Pulmonary artery endothelial cell (primary cell): ENCODE results near the gene ARHGAP44. TPM values are rescaled to one million over a fixed set of nuclear protein-coding genes. Genes with fewer than 3 reads are reported as not detected.

Source experiments
- DNase-seq: peaks from one replicate; pipeline ENCODE4 v3.0.0-alpha.2; 2011; ENCODE audit warnings: low read depth, low spot score
- total RNA-seq: library from RNA; depleted of rRNA; stranded (reverse); fragments of >200 nt; gene quantifications from 2 replicates; pipeline ENCODE4 v1.2.3, GENCODE V29; 2014

ARHGAP44 gene
- total RNA-seq, 1 donor from 2014 or later, result 0.53 TPM

DNA sequence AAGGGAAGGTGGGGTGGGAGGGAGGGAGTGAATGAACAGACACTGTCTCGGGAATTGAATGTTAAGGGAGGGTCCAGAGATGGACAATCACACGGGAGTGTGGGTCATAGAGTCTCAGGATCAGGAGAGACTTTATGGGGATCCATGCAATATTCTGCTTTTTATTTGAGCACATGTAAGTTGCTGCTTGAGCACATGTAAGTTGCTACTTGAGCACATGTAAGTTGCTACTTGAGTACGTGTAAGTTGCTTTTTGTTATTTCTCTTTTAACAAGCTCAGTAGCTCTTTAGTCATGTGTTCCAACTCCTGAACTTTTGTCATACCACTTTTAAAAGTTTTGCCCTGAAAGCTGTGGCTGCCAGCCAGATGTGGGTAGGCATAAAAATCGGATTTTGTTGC is 110.3 kb downstream of the ARHGAP44 start:
- DNase-seq, result no peak

DNA sequence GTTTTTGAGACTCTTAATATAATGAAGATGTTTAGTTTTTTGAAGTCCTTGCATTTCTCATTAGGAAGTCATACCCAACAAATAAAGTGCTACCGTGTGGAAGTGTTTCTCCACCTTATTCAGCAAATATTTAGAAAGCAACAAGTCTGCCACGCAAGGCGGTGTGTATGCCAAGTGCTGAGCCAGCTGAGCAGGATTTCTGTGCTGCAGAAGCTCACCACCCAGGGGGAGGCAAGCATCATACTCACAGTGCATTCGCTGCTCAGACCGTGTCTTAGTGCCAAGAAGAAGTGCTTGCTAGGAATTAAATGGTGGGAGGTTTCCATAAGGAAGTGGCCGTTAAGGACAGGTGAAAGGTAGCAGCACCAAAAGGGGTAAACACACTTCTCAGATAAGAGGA is 111.2 kb downstream of the ARHGAP44 start:
- DNase-seq, result no peak

DNA sequence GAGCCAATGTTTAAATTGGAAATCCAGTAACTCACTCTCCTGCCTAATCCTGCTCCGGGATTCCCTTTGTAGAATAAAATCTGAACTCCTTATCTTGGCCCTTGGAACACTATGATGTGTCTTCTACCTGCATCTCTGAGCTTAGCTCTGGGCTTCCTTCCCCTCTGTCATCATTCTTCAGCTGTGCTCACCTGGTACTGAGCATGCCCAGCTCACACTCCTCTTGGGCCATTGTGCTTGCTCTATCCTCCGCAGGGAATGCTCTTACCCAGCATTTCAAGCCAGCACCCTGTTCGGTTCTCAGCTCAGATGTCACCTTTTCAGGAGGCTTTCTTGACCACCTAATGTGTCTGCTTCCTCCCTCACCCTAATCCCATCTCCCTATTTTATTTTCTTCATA is 112.7 kb downstream of the ARHGAP44 start:
- no peak for DNase-seq

DNA sequence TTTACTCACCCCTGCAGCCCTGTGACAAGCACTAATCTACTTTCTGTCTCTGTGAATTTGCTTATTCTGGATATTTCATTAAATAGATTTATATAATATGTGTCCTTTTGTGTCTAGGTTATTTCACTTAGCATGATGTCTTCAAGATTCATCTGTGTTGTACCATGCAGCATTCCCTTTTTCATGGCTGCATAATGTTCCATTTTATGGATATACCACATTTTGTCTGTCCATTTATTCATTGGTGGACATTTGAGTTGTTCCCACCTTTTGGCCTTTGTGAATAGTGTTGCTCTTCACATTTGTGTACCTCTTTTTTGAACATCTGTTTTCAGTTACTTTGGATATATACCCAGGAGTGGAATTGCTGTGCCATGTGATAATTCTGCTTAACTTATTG is 118.2 kb downstream of the ARHGAP44 start:
- no peak for DNase-seq

DNA sequence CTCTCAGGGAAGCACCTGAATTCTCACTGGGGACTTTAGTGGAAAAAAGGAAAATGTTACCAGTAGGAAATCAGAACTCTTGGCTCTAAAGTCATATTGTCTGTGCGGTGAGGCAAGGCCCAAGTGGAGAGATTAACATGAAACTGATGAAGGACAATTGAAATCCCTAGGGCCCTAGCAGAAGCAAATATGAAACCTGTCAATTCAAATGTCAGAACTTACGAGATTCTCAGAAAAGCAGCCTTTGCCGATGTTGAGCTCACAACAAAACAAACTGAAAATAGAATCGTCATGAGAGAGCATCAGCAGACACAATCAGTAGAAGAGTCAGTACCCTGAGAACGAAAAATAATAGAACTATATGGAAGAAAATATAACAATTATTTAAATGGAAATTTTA is 119.7 kb downstream of the ARHGAP44 start:
- DNase-seq, result no peak

DNA sequence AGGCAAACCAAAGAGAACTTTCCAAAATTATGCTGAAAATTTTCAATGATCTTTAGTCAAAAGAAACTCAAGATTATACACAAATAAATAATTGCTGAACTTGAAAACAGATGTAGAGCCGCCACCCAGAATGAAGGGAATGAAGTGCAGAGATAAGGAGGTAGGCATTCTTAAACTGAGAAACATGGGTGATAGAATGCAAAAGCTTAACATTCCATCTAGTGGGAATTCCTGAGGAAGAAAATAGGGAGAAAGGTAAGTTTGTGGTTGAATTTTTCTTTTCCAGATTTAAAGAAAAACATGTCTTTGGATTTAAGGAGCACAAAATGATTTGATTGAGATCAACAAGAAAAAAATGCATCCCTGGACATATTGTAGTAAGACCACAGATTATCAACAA is 120.2 kb downstream of the ARHGAP44 start:
- DNase-seq, result no peak

DNA sequence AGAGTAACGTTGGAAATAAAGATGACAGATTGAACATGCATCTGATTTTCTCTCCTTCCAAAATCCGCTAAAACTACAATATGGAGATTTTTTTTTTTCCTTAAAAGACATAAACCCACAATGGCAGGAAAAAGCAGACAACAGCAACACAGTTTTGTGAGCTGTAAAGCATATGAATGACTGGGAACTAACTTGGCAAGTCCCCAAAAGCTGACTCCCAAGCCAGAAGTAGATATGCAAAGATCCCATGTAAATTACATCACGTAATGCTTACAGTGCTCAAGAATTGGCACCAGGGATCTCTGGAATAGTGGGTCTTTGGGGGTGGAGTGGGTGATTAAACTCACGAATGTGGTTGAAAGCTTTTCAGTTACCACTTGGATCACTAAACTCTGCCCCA is 121.9 kb downstream of the ARHGAP44 start:
- DNase-seq, result no peak

DNA sequence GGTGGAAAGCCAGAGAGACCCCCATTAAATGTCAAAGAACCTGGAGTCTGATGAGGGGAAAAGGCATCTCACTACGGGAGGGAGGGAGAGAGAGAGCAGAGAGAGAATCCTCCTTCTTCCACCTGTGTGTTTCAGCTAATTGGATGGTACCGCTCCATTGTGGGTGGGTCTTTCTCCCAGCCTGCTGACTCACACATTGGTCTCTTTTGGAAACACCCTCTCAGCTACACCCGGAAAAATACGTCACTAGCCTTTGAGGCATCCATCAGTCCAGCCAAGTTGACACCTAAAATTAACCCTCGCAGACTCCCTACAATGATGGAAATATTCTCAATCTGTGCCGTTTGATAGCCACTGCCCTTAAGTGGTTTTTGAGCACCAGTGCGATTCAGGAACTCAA is 128.1 kb downstream of the ARHGAP44 start:
- no peak for DNase-seq

DNA sequence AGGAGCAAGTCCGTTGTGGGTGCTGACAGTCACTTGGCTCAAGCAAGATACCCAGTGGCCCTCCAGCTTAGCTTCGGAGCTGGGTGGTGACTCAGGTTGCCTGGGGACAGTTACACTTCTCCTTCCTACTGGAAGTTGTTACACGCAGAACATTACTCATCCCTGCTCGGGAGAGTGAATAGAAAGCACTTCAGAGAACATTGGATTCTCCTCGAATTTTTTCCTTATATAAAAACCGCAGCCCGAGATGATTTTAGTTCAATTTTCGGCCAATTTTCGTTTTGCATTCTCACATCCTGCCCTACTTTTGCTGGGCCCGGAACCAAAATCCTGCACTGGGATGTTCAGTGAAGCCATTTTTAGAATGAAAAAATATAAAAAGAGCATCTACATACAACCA is 128.8 kb downstream of the ARHGAP44 start:
- DNase-seq, result no peak

DNA sequence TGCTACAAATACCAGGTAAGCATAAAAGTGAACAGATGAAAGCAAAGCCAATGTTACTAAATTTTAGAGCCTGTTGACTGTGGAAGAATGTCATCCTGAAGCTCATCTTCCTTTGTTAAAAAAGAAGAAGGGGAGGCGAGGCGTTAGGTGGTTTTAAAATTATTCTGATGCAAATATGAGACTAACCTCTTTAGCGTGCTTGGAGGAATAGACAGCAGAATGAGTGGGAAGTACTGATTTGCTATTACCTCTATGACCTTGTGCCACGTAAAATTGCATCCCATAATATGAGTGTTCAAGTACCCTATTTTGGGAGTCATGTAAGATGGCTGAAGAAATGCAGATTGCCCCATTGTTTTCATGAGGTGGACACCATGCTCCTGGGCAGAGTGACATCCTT is 132.8 kb downstream of the ARHGAP44 start:
- DNase-seq, result no peak

DNA sequence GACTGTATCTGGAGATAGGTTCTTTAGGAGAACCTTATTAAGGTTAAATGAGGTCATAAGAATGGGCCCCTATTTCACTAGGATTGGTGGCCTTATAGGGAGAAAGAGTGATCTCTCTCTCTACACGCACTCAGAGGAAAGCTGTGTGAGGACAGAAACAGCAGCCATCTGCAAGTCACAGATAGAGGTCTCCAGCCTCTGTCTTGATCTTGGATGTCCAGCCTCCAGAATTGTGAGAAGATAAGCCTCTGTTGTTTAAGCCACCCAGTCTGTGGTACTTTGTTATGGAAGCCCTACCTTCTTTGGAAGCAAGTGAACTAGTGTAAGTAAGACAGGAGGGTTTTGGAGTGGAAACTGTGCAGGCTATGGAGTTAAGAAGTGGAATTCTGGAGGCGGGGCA is 135.3 kb downstream of the ARHGAP44 start:
- DNase-seq, result no peak

DNA sequence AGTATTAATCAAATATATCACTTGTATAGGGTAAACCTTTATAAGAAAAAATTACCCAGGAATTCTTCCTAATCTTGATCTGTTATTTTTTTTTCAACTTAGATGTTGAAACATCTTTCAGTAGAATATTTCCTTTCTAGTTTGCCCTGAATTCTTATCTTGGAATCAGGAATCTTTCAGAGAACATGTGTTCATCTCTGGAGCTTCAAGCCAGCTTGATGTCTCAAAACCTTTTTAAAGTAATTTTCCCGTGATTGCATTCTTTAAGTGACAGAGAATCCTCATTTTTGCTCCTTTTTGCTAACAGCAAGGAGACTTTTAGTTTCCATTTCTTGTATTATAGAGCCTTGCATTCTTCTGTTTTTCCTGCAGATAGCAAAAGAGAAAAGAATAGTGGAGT is 137.7 kb downstream of the ARHGAP44 start:
- no peak for DNase-seq

DNA sequence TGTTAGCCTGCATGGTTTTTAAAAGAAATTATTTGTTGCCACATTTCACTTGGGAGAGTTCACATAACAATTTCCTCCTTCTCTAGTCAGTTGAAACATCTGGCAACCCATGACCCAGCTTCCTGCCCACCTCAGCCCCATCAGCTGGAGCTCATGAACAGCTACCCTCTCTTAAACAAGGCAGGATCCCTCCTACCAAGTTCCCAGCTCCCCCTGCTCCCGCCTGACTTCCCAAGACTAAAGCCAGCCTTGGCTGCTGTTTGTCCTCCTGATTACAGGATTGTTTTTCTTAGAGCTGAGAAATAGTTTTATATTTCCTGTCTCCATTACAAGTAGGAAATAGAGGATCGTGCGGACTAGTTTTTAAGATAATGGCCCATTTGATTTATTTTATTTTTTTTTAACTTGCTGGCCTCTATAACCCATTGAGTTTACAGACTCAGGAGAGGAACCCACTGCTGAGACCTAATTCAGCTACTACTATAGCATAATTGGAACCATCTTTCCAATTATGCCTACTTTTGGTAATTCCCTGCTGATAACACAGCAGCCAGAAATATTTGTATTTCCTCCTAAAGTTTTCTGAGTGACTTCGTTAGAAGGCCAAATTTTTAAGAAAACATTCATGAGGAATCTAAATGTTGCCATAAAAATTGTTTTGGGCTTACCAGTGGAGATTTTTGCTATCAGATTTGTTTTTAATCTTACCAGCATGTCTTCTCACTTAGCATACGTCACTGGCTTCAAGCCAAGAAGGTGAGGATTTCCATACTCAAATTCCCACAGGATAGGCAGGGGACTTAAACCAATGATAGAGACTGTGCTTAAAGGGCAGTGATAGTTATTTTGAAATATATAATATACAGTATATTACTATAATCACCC is 138.5 kb downstream of the ARHGAP44 start:
- no peak for DNase-seq

DNA sequence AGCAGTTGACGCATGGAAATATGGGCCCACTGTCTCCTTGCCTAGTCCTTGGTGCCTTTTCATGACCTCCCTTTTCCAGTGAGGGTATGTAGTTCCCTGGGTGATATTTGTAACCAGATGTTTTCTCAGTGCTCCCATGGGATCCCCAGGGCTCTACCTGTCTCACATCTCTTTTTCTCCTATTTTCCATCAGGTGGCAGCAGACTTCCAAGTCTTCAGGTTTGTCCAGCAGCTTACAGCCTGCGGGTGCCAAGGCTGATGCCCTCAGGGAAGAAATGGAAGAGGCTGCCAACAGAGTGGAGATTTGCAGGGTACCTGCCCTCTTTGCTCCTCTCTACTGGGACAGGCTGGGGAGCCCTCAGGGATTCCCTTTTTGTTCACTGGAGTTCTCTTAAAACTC is 139.4 kb downstream of the ARHGAP44 start:
- DNase-seq, result no peak

DNA sequence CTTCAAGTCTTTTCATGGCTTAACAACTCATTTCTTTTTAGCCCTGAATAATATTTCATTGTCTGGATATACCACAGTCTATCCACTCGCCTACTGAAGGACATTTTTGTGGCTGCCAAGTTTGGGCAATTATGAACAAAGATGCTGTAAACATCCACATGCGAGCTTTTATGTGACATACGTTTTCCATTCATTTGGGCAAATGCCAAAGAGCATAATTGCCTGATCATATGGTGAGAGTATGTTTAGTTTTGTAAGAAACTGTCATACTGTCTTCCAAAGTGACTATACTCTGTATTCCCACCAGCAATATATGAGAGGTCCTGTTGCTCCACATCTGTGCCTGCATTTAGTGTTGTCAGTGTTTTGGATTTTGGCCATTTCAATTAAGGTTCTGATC is 147.2 kb downstream of the ARHGAP44 start:
- DNase-seq, result no peak

DNA sequence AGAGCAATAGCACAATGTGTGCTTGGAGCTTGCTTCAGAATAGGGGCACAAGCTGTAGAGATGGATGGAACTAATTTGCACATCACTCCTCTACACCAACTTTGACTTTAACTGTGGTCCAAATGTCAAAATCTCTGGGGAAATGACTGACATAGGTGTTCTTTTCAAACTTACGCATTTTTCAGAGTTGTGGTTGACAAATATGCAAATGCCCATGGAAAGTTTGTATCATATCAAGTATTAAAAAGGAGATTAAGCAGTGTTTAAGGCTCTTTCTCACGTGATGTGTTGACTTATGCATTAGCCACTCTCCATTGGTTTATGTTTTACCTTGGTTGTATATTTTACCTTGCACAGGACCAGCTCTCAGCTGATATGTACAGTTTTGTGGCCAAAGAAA is 151.4 kb downstream of the ARHGAP44 start:
- no peak for DNase-seq

DNA sequence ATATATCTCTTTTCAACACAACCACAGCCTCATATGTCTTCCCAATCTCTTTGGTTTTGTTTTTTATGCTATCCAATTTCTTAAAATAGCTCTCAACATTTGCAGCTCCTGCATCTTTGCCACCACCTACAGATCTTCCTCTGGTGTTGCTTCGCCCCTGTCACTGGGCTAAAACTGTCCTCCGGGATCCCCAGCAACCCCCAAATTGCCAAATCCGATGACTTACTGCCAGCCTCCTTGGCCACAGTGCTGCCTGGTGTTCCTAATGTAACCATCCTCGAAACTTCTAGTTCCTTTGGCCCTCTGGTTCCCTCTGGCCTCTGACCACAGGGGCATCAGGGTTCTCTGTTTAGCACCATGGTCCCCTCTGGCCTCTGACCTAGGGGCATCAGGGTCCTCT is 157.7 kb downstream of the ARHGAP44 start:
- DNase-seq, result no peak

DNA sequence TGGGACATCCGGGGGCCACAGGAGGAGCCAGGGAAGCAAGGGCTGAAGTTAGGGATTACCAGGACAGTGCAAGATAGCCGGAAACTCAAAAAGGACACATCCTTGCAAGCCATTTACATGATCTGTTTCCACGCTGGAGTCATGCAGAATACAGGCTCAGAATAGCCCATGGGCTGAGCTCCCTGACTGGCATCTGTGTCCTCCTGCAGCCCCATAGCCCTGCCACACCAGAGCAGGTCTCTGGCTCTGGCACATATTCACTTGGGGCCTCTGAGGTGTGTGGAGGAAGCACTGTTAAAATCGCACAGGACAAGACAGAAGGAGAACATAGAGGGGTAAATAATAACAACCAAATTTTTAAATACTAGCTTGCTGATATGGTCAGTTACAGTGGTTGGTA is 162.7 kb downstream of the ARHGAP44 start:
- DNase-seq, result no peak

DNA sequence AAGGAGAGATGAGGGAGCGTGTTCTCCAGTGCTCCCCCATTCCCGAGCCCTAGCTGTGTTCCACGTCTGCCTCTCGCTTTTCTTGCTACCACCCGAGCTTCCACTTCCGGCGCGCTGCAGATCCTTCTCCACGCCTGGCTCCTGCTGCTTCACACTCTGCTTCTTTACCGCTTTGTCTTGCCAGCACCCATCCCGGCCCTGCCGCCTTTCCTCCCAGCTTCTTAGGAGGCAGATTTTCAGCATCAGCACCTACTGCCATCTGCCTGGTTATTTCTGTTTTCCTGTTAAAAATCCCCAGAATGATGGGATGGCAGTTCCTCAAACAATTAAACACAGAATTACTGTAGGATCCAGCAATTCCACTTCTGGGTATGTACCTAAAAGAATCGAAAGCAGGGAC is 163.9 kb downstream of the ARHGAP44 start:
- no peak for DNase-seq

DNA sequence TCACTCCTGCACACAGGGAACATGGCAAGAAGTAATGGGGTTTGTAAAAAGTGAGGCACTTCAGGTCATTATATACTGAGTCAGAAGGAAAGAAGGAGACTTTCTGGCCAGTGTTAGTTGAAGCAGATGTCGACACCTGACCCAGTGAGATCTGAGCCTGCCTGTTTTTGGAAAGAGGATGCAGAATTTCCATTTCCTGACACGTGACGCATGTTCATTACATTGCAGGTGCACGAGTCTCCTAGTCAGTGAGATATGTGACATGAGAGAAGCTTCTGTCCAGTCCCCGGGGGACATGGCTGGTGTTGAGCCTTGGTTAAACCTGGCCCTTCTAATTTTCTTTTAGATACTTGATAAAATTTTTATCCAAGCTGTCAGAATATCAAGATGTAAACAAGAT is 166.2 kb downstream of the ARHGAP44 start:
- DNase-seq, result no peak

DNA sequence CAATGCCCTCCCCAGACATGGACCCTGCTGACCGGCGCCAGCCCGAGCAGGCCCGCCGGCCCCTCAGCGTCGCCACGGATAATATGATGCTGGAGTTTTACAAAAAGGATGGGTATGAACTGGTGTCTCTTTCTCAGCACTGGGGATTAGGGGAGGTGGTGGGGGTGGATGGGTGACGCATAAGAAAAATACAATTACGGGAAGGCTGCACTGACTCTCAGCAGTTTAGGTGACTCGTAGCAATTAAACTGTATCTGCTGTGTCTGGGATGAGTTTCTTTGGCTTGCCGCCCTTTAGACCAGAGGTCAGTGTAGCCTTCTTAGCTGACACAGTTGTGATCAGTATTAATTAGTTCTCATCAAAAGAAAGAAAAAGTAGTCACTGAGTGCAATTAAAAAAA is 169.5 kb downstream of the ARHGAP44 start:
- no peak for DNase-seq

DNA sequence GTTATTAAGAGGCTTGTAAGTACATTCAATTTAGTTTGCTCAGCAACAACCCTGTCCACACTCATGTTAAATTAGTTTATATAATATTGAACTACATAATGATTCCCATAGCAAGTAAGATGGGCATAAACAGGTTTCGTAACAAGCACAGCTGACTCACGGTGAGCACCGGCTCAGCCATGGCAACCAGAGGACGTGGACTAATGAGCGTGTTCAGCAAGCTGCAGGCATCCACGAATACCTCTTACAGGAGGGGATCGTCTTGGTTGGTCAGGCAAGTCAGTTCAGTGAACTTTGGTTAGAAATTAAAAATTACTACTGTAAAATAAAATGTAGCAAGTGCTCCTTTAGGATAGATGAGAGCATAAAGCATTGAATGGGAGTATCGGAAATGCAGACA is 170.1 kb downstream of the ARHGAP44 start:
- no peak for DNase-seq

DNA sequence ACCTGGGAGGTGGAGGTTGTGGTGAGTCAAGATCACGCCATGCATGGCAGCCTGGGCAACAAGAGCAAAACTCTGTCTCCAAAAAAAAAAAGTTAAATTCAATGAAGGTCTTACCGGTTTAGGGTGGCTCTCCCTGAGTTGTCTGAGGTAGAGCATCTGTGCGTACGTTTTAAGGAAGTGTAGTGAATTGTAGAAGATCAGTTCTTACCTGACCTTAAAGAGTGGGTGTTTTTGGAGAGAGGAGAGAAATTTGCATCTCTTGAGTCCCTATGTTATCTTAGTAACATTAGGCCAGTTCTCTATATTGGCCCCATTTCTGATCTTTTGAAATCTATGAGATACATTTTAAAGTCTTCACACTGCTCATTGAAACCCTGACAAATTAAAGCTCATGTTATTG is 172.4 kb downstream of the ARHGAP44 start:
- DNase-seq, result no peak

DNA sequence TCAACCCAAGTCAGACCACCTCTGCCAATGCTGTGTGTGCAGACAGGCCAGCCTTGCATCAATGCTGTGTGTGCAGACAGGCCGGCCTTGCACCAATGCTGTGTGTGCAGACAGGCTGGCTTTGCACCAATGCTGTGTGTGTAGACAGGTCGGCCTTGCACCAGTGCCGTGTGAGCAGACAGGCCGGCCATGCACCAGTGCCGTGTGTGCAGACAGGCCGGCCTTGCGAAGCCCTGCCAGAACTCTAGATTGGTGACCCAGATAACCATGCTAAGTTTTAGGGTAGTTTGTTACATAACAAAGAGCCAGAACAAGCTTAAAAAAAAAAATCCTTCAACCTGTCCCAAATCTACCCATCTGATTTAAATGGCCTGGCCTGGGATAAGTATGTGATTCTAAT is 174.2 kb downstream of the ARHGAP44 start:
- DNase-seq, result no peak
